ENCODE results near the gene SCP2D1. TPM values are rescaled to one million over a fixed set of nuclear protein-coding genes. Genes with fewer than 3 reads are reported as not detected.

Gene SCP2D1
- total RNA-seq, 1 experiment from 2014 or later: not detected

- no peaks in the 10 kb centered on the region for H3K36me3 ChIP-seq (ENCODE audit: control insufficient read depth in 1 of 2, insufficient read depth in 2 of 2, low read length in 2 of 2)
- H3K4me3 ChIP-seq (replicated peaks in 1 of 2; ENCODE audit: low read depth in 1 of 2, low read length in 2 of 2): no peak overlapping the region
- H3K79me2 ChIP-seq (ENCODE audit: insufficient read depth, low read length): no peaks in the 10 kb centered on the region
- POLR2A ChIA-PET: no interaction called here
- H4K20me1 ChIP-seq (ENCODE audit: insufficient read depth): no peaks in the 10 kb centered on the region
- DNase-seq (ENCODE audit: low read depth, low spot score) (no peak), ATAC-seq (no peak)
- H3K27me3 ChIP-seq (ENCODE audit: insufficient read depth, low read length): peaks cover 7% of the 10 kb centered on the region; the same call in 1 of the 2 replicates
- no peaks in the 10 kb centered on the region for H3K4me1 ChIP-seq (ENCODE audit: control insufficient read depth in 1 of 2, insufficient read depth in 2 of 2, low read length in 2 of 2)
- intact Hi-C loops (cut with micrococcal nuclease): no loop called here
- no peak overlapping the region for H3K4me2 ChIP-seq (ENCODE audit: low read length)
- H3K27ac ChIP-seq (ENCODE audit: low read depth, low read length): no peak overlapping the region
- H2AFZ ChIP-seq (ENCODE audit: low read depth, low read length, poor library complexity, severe bottlenecking): no peak overlapping the region
- CTCF ChIA-PET: no interaction called here
- no peak overlapping the region for H3K9ac ChIP-seq (ENCODE audit: low read length)
- TF ChIP-seq JUND (IDR thresholded peaks at IDR 0.05) (no peak), POLR2A (IDR thresholded peaks at IDR 0.05; ENCODE audit: borderline replicate concordance, extremely low read depth, insufficient read depth, insufficient read length) (no peak), ATF3 (IDR thresholded peaks at IDR 0.05) (no peak)
- RAD21 ChIA-PET (ENCODE audit: low non-redundant PET in 1 of 2, low total read pairs in 2 of 2, uncharacterized antibody in 2 of 2, unreplicated experiment in 2 of 2): no interaction called here
- BruUV-seq (replicated peaks): no TSS peak
- H3K9me2 ChIP-seq (ENCODE audit: insufficient read depth): no peaks in the 10 kb centered on the region
- no peaks in the 10 kb centered on the region for H3K9me3 ChIP-seq (ENCODE audit: control insufficient read depth in 1 of 2, insufficient read depth in 1 of 2, low read depth in 1 of 2, low read length in 2 of 2)
These were observed 9.2 kb downstream of the SCP2D1 start for GRCh38 chr20:18822832-18823231.

- H4K20me1 ChIP-seq (ENCODE audit: insufficient read depth): no peaks in the 10 kb centered on the region
- no peak overlapping the region for H3K9ac ChIP-seq (ENCODE audit: low read length)
- H3K4me1 ChIP-seq (ENCODE audit: control insufficient read depth in 1 of 2, insufficient read depth in 2 of 2, low read length in 2 of 2): no peaks in the 10 kb centered on the region
- peaks cover 9% of the 10 kb centered on the region for H3K27me3 ChIP-seq (ENCODE audit: insufficient read depth, low read length)
- ChIA-PET CTCF (no interaction called here), RAD21 (ENCODE audit: low non-redundant PET in 1 of 2, low total read pairs in 2 of 2, uncharacterized antibody in 2 of 2, unreplicated experiment in 2 of 2) (no interaction called here), POLR2A (no interaction called here)
- no peak overlapping the region for H2AFZ ChIP-seq (ENCODE audit: low read depth, low read length, poor library complexity, severe bottlenecking)
- TF ChIP-seq YY1 (IDR thresholded peaks at IDR 0.05; ENCODE audit: extremely low read depth, insufficient replicate concordance, low read depth, low read length) (no peak), SP1 (IDR thresholded peaks at IDR 0.05; ENCODE audit: low read depth) (no peak), EZH2 (IDR thresholded peaks at IDR 0.05) (no peak), FOSL1 (IDR thresholded peaks at IDR 0.05; ENCODE audit: low read depth) (no peak), CTCF (IDR thresholded peaks at IDR 0.05 in 2 of 3, conservative IDR thresholded peaks at IDR 0.05 in 1 of 3; ENCODE audit: borderline replicate concordance in 1 of 3, insufficient read depth in 1 of 3, low read depth in 2 of 3, low read length in 2 of 3) (no peak), MAX (IDR thresholded peaks at IDR 0.05) (no peak), RAD21 (IDR thresholded peaks at IDR 0.05; ENCODE audit: low read depth) (no peak), ZFX (IDR thresholded peaks at IDR 0.05) (no peak), EGR1 (IDR thresholded peaks at IDR 0.05; ENCODE audit: low read depth) (no peak)
- H3K9me2 ChIP-seq (ENCODE audit: insufficient read depth): no peaks in the 10 kb centered on the region
- no peaks in the 10 kb centered on the region for H3K36me3 ChIP-seq (ENCODE audit: control insufficient read depth in 1 of 2, insufficient read depth in 2 of 2, low read length in 2 of 2)
- intact Hi-C loops (cut with micrococcal nuclease): no loop called here
- DNase-seq (ENCODE audit: low read depth, low spot score) (no peak), ATAC-seq (no peak)
- H3K4me2 ChIP-seq (ENCODE audit: low read length): no peak overlapping the region
- H3K4me3 ChIP-seq (replicated peaks in 1 of 2; ENCODE audit: low read depth in 1 of 2, low read length in 2 of 2): no peak overlapping the region
- H3K27ac ChIP-seq (ENCODE audit: low read depth, low read length): no peak overlapping the region
- no TSS peak for BruUV-seq (replicated peaks)
- no peaks in the 10 kb centered on the region for H3K79me2 ChIP-seq (ENCODE audit: insufficient read depth, low read length)
- H3K9me3 ChIP-seq (ENCODE audit: control insufficient read depth in 1 of 2, insufficient read depth in 1 of 2, low read depth in 1 of 2, low read length in 2 of 2): no peaks in the 10 kb centered on the region
These were observed 18.4 kb downstream of the SCP2D1 start for GRCh38 chr20:18831830-18832499.
